ENCODE data around the gene POLE4.

DNA sequence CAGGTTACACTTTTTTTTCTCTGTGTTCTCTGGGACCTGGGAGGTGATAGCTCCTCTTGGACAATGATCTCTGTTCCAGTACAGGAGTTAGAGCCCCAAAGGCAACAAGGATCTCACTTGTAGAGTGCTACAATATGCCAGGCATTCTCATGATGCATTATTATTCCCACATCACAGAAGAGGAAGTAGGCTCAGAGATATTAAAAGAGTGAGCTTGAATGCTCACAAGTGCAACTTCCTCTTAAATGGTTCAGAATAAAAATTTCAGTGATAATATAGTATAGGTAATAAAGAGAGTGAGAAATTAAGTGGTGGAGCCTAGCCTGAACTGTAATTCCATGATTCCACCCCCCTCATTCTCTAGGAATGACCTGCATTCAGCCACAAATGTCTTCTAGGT is 21.4 kb downstream of the POLE4 start:
- TF ChIP-seq, protein P1, sequence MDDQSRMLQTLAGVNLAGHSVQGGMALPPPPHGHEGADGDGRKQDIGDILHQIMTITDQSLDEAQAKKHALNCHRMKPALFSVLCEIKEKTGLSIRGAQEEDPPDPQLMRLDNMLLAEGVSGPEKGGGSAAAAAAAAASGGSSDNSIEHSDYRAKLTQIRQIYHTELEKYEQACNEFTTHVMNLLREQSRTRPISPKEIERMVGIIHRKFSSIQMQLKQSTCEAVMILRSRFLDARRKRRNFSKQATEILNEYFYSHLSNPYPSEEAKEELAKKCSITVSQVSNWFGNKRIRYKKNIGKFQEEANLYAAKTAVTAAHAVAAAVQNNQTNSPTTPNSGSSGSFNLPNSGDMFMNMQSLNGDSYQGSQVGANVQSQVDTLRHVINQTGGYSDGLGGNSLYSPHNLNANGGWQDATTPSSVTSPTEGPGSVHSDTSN (IDR thresholded peaks at IDR 0.05): no peak
- TF ChIP-seq, protein P2, sequence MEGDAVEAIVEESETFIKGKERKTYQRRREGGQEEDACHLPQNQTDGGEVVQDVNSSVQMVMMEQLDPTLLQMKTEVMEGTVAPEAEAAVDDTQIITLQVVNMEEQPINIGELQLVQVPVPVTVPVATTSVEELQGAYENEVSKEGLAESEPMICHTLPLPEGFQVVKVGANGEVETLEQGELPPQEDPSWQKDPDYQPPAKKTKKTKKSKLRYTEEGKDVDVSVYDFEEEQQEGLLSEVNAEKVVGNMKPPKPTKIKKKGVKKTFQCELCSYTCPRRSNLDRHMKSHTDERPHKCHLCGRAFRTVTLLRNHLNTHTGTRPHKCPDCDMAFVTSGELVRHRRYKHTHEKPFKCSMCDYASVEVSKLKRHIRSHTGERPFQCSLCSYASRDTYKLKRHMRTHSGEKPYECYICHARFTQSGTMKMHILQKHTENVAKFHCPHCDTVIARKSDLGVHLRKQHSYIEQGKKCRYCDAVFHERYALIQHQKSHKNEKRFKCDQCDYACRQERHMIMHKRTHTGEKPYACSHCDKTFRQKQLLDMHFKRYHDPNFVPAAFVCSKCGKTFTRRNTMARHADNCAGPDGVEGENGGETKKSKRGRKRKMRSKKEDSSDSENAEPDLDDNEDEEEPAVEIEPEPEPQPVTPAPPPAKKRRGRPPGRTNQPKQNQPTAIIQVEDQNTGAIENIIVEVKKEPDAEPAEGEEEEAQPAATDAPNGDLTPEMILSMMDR (IDR thresholded peaks at IDR 0.05): no peak
